ENCODE data around the gene KIF18B.

Gene KIF18B

DNA sequence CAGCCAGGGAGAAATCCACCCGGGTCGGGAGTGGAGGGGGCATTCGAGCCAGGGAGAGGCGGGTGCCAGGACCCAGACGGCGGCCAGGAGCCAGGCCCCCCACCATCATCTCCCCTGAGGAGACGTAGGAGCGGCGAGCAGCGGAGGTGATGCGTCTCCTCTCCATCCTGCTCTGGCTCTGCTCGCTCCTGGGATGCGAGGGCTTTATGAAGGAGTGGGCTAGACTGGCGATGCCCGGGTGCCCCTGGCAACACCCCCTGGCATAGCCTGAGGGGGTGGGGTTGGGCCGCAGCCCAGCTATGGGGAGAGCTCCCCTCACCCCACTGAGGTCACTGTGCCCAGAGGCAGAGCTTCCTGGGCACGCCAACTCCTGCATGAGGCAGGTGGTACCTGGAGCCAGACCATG, 32.2 kb downstream of the KIF18B start, which contains the start of gene GFAP:
Gene GFAP (minus strand): TSS at position 180 of the 406 bp plus-strand sequence. CDS start 14 bp downstream, at position 166.
- in situ Hi-C loops (cut with MboI; ENCODE audit: low sequenced_read_pairs, unreplicated experiment), result loop anchor here (10.0 kb wide), 1 partner anchor 189 kb away; no protein-coding TSS in a partner anchor
- DNase-seq (ENCODE audit: low spot score), result no peak
- TF ChIP-seq, protein P1, sequence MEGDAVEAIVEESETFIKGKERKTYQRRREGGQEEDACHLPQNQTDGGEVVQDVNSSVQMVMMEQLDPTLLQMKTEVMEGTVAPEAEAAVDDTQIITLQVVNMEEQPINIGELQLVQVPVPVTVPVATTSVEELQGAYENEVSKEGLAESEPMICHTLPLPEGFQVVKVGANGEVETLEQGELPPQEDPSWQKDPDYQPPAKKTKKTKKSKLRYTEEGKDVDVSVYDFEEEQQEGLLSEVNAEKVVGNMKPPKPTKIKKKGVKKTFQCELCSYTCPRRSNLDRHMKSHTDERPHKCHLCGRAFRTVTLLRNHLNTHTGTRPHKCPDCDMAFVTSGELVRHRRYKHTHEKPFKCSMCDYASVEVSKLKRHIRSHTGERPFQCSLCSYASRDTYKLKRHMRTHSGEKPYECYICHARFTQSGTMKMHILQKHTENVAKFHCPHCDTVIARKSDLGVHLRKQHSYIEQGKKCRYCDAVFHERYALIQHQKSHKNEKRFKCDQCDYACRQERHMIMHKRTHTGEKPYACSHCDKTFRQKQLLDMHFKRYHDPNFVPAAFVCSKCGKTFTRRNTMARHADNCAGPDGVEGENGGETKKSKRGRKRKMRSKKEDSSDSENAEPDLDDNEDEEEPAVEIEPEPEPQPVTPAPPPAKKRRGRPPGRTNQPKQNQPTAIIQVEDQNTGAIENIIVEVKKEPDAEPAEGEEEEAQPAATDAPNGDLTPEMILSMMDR (IDR thresholded peaks at IDR 0.05; ENCODE audit: borderline replicate concordance, control extremely low read depth, extremely low read depth, insufficient read depth, missing control alignments), result no peak

DNA sequence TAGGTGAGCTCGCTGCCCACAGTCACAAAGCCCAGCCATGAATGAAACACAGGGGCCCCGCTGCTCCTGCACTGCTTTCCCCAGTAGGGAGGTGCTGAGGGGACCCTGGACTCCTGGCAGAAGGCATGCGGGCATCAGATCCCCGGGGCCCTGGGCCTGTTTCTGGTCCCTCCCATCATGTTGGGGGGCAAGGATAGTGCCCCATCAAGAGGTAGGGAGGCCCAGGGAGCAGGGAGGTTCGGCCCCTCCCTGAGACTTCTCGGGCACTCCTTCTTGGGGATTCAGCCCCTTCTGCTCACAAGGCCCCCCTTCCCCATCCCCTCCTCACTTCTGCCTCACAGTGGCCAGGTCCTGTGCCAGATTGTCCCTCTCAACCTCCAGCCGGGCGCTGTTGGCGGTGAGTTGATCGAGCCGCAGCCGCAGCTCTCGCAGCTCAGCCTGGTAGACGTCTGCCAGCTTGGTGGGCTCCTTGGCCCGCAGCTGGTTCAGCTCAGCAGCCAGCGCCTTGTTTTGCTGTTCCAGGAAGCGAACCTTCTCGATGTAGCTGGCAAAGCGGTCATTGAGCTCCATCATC, 32.8 kb downstream of the KIF18B start:
- TF ChIP-seq, protein P1 (IDR thresholded peaks at IDR 0.05; ENCODE audit: borderline replicate concordance, control extremely low read depth, extremely low read depth, insufficient read depth, missing control alignments), result no peak
- DNase-seq (ENCODE audit: low spot score), result no peak
- in situ Hi-C loops (cut with MboI; ENCODE audit: low sequenced_read_pairs, unreplicated experiment), result loop anchor here (10.0 kb wide), 1 partner anchor 190 kb away; no protein-coding TSS in a partner anchor

DNA sequence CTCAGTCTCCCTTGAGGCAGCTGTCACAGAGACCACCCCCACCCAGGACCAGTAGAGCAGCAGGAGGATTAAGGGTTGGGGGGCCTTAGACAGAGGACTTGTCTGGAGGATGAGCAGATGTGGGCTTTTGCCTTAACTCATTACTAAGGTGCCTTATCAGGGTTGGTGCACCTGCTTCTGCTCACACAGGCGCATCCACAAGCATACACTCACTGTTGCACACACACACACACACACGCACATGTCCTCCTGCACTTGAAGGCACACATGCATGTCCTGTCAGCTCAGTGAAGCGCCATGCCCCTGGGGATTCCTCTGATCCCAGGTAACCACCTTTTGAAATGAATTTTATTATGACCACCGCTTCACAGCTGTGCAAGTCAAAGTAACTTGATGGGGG, 33.4 kb downstream of the KIF18B start:
- TF ChIP-seq, protein P1 (IDR thresholded peaks at IDR 0.05; ENCODE audit: borderline replicate concordance, control extremely low read depth, extremely low read depth, insufficient read depth, missing control alignments), result no peak
- DNase-seq (ENCODE audit: low spot score), result peak; percentile 37
- in situ Hi-C loops (cut with MboI; ENCODE audit: low sequenced_read_pairs, unreplicated experiment), result loop anchor here (10.0 kb wide), 1 partner anchor 191 kb away; no protein-coding TSS in a partner anchor

DNA sequence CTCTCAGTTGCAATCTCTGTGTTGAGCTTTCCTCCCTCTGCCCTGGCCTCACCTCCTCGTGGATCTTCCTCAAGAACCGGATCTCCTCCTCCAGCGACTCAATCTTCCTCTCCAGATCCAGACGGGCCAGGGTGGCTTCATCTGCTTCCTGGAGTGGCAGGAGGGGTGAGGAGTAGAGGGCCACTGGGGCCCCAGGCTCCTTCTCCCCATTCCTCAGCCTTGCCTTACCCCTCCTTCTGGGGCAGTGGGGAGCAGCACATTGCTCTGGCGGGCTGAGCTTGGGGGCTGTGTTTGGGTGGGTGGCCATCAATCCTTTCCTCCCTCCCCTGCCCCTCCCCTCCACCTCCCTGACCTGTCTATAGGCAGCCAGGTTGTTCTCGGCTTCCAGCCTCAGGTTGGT, 33.9 kb downstream of the KIF18B start:
- TF ChIP-seq, protein P1 (IDR thresholded peaks at IDR 0.05; ENCODE audit: borderline replicate concordance, control extremely low read depth, extremely low read depth, insufficient read depth, missing control alignments), result no peak
- in situ Hi-C loops (cut with MboI; ENCODE audit: low sequenced_read_pairs, unreplicated experiment), result loop anchor here (10.0 kb wide), 1 partner anchor 191 kb away; no protein-coding TSS in a partner anchor
- peak; percentile 31 for DNase-seq (ENCODE audit: low spot score)

DNA sequence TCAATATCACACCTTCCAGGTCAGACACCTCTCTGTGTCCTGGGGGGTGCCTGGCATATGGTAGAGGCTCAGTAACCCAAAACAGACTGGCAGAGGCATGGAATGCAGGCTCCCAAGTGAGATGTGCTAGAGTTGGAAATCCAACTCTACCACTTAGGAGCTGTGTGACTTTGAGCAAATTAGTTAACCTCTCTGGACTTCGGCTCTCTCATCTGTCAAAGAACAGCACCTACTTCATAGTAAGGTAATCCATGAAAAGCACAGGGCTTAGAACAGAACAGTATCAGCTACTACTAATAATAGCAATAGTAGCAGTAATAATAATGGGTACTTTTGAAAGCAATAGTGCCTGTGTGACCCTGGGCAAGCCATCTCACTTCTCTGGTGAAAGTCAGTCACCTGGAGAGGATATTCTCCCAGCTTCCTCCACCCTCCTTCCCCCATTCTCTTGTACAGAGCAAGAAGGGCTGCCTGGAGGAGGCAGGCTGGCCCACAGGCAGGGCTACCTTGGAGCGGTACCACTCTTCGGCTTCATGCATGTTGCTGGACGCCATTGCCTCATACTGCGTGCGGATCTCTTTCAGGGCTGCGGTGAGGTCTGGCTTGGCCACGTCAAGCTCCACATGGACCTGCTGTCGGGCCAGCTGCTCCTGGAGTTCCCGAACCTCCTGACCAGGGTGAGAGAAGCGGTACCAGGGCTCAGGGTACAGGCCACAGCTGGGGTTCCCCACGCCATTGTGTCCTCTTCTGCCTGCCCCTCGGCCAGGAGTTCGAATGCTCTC, 34.6 kb downstream of the KIF18B start:
- no peak for DNase-seq (ENCODE audit: low spot score)
- in situ Hi-C loops (cut with MboI; ENCODE audit: low sequenced_read_pairs, unreplicated experiment), result loop anchor here (10.0 kb wide), 1 partner anchor 192 kb away; no protein-coding TSS in a partner anchor
- TF ChIP-seq, protein P1 (IDR thresholded peaks at IDR 0.05; ENCODE audit: borderline replicate concordance, control extremely low read depth, extremely low read depth, insufficient read depth, missing control alignments), result no peak

DNA sequence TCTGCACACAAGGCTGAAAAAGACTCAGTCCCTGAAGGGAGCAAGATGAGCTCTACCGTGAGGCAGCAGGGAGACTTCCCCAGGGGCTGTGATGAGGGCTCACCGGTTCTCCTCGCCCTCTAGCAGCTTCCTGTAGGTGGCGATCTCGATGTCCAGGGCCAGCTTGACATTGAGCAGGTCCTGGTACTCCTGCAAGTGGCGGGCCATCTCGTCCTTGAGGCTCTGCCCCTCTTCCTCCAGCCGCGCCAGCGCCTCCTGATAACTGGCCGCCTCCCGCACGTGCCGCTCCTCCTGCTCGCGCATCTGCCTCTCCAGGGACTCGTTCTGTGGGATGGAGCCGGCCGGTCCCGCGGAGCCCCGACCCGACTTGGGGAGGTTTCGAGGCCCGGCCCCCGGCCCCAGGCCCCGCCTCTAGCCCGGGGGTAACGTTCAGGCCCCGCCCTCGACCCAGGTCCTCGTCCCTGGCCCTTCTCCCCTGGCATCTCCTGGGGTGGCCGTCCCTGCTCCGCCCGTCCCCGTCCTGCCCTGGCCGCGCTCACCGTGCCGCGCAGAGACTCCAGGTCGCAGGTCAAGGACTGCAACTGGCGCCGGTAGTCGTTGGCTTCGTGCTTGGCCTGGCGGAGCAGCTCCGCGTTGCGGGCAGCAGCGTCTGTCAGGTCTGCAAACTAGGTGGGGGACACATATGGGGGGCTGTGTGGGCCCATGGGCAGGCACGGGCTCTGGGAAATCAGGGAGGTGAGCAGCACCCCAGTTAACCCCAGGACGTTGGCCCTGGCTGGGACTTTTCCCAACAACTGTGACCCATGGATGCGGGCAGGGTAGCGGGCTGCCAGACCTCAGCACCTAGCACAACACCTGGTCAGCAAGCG, 36.2 kb downstream of the KIF18B start:
- in situ Hi-C loops (cut with MboI; ENCODE audit: low sequenced_read_pairs, unreplicated experiment), result loop anchor here (10.0 kb wide), 1 partner anchor 193 kb away; no protein-coding TSS in a partner anchor
- DNase-seq (ENCODE audit: low spot score), result peak; percentile 80

More for the DNA sequence above, 36.2 kb downstream of the KIF18B start:
- TF ChIP-seq, protein P1 (IDR thresholded peaks at IDR 0.05; ENCODE audit: borderline replicate concordance, control extremely low read depth, extremely low read depth, insufficient read depth, missing control alignments), result peak; percentile 67
